ENCODE results near the gene UBIAD1. TPM values are rescaled to one million over a fixed set of nuclear protein-coding genes. Genes with fewer than 3 reads are reported as not detected.

Gene UBIAD1
- total and polyA plus RNA-seq, 12 donors: 4.5 to 24.3 (median 11.2) TPM

- no peaks in the 10 kb centered on the region for H3K36me3 ChIP-seq (replicated peaks in 1 of 2)
- intact Hi-C loops (cut with DNase I): no loop called here
- WGBS, 4 donors: 68 to 83% (median 79%) methylated on average over 12 to 14 of the region's 14 CpGs
- H3K9me3 ChIP-seq (replicated peaks in 1 of 3): no peaks in the 10 kb centered on the region
- no peaks in the 10 kb centered on the region for H3K27me3 ChIP-seq
- no peak for DNase-seq
- H3K4me3 ChIP-seq: no peak overlapping the region
- no peaks in the 10 kb centered on the region for H3K4me1 ChIP-seq (replicated peaks in 1 of 2)
- no peak overlapping the region for H3K27ac ChIP-seq
- TF ChIP-seq POLR2A (IDR thresholded peaks at IDR 0.05): no peak
- TF ChIP-seq, protein P1, sequence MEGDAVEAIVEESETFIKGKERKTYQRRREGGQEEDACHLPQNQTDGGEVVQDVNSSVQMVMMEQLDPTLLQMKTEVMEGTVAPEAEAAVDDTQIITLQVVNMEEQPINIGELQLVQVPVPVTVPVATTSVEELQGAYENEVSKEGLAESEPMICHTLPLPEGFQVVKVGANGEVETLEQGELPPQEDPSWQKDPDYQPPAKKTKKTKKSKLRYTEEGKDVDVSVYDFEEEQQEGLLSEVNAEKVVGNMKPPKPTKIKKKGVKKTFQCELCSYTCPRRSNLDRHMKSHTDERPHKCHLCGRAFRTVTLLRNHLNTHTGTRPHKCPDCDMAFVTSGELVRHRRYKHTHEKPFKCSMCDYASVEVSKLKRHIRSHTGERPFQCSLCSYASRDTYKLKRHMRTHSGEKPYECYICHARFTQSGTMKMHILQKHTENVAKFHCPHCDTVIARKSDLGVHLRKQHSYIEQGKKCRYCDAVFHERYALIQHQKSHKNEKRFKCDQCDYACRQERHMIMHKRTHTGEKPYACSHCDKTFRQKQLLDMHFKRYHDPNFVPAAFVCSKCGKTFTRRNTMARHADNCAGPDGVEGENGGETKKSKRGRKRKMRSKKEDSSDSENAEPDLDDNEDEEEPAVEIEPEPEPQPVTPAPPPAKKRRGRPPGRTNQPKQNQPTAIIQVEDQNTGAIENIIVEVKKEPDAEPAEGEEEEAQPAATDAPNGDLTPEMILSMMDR (IDR thresholded peaks at IDR 0.05): no peak
Measured at GRCh38 chr1:11331036-11331944, 58.3 kb downstream of the UBIAD1 start.

- intact Hi-C loops (cut with DNase I): no loop called here
Measured at GRCh38 chr1:11331945-11332546, 59.0 kb downstream of the UBIAD1 start.

DNA sequence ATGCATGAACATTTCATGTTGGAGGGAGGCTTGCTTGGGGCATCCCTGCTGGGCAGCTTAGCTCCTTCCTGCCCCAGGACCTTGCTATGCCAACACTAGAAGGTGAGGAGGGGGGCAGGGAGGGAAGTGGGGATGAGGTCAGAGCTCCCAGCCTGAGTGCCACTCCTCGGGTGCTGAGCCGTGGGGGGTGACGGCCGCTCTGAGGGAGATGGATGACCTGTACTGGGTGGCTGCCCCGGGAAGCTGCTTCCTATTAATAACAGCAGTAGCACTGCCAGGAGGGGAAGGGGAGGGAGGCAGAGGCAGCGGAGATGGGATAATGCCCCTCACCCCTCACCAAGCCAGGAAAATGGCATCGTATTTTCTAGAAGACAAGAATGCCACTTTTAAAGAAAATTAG lies 60.6 kb downstream of the UBIAD1 start:
- 53 to 65% (median 55%) methylated on average over 5 to 7 of the region's 7 CpGs for WGBS, 4 donors
- Histone ChIP-seq H3K27ac (no peak overlapping the region), H3K9me3 (replicated peaks in 1 of 3) (no peaks in the 10 kb centered on the region), H3K4me3 (no peak overlapping the region), H3K27me3 (no peaks in the 10 kb centered on the region), H3K36me3 (replicated peaks in 1 of 2) (no peaks in the 10 kb centered on the region), H3K4me1 (replicated peaks in 1 of 2) (no peaks in the 10 kb centered on the region)
- TF ChIP-seq, protein P1 (IDR thresholded peaks at IDR 0.05): no peak
- TF ChIP-seq POLR2A (IDR thresholded peaks at IDR 0.05): no peak
- intact Hi-C loops (cut with DNase I): no loop called here
- DNase-seq: no peak

More at GRCh38 chr1:11331945-11332546, 59.0 kb downstream of the UBIAD1 start:
- WGBS, 4 donors: 90 to 93% (median 92%) methylated on average over 13 of the region's 13 CpGs
- TF ChIP-seq POLR2A (IDR thresholded peaks at IDR 0.05): no peak
- TF ChIP-seq, protein P1 (IDR thresholded peaks at IDR 0.05): no peak
- Histone ChIP-seq H3K27ac (no peak overlapping the region), H3K9me3 (replicated peaks in 1 of 3) (no peaks in the 10 kb centered on the region), H3K4me1 (replicated peaks in 1 of 2) (no peaks in the 10 kb centered on the region), H3K4me3 (no peak overlapping the region), H3K36me3 (replicated peaks in 1 of 2) (no peaks in the 10 kb centered on the region), H3K27me3 (no peaks in the 10 kb centered on the region)
- no peak for DNase-seq

DNA sequence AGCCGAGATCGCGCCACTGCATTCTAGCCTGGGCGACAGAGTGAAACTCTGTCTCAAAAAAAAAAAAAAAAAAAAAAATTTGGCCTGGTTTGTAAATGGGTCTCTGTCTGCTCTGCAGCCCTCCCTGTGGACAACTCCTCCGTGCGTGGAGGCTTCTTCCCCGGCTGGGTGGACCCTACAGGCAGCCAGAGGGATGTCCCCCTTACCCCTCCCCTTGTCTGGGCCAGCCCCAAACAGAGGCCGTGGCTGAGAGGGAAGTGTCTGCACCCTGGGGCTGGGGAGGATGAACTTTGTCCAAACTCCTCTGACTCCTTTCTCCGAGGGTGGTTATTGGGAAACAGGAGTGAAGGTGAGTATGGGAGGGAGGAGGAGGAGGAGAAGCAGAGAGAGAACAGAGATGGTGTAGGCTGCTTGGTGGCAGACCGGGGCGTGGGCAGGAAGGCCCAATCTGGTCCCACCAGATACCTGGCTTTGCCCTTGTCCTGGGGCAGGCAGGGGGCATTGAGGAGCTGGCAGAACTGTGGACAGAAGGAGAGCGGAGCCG lies 61.3 kb downstream of the UBIAD1 start:
- whole genome bisulfite sequencing, 4 donors: 76 to 82% (median 79%) methylated on average over 13 of the region's 13 CpGs
- Histone ChIP-seq H3K9me3 (replicated peaks in 1 of 3) (no peaks in the 10 kb centered on the region), H3K4me1 (replicated peaks in 1 of 2) (no peaks in the 10 kb centered on the region), H3K4me3 (no peak overlapping the region), H3K36me3 (replicated peaks in 1 of 2) (no peaks in the 10 kb centered on the region), H3K27me3 (no peaks in the 10 kb centered on the region), H3K27ac (no peak overlapping the region)
- TF ChIP-seq POLR2A (IDR thresholded peaks at IDR 0.05): no peak
- TF ChIP-seq, protein P1 (IDR thresholded peaks at IDR 0.05): no peak
- intact Hi-C loops (cut with DNase I): no loop called here
- DNase-seq: no peak
